Right lobe of liver (tissue), 4 donors: ENCODE results near the gene CTIF.

Source experiments
- CTCF ChIP-seq, 4 donors: fragments of 200-600 bp in 3 of 4; fragments of 450-650 bp in 1 of 4; IDR thresholded peaks; one replicate each; pipeline versions ENCODE4 v1.5.1 to v1.8.0; 2016 to 2022; ENCODE audit warnings: antibody characterized with exemption in 4 of 4, mild to moderate bottlenecking in 2 of 4
- POLR2A ChIP-seq: fragments of 450-650 bp; IDR thresholded peaks from one replicate; pipeline ENCODE4 v1.6.1; 2017; ENCODE audit warnings: antibody characterized with exemption, mild to moderate bottlenecking
- donor health status: DM: no; HTN: no; CAD: no.
- donor health status: DM: no; HTN: no; CAD: no.
- donor health status: DM: no; HTN: yes; CAD: no.

GRCh38 chr18:48602759-48603390 lies 64.0 kb downstream of the CTIF start:
- no peak for TF ChIP-seq CTCF (IDR thresholded peaks at IDR 0.05)
- TF ChIP-seq POLR2A = no peak
